GM18507 (cell line): ENCODE measurements around the gene HDDC3.

ENCODE experiments used
- DNase-seq: peaks from one replicate; pipeline ENCODE4 v3.0.0; 2011; ENCODE audit warnings: low read depth; ENCODE audit not compliant: insufficient read length; ENCODE audit errors: extremely low spot score
- FAIRE-seq: peaks from 2 replicates; lab custom pipeline; 2011; peaks lifted over from hg19 to GRCh38; lab: Jason Lieb, UNC

HDDC3 gene, protein sequence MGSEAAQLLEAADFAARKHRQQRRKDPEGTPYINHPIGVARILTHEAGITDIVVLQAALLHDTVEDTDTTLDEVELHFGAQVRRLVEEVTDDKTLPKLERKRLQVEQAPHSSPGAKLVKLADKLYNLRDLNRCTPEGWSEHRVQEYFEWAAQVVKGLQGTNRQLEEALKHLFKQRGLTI

DNA sequence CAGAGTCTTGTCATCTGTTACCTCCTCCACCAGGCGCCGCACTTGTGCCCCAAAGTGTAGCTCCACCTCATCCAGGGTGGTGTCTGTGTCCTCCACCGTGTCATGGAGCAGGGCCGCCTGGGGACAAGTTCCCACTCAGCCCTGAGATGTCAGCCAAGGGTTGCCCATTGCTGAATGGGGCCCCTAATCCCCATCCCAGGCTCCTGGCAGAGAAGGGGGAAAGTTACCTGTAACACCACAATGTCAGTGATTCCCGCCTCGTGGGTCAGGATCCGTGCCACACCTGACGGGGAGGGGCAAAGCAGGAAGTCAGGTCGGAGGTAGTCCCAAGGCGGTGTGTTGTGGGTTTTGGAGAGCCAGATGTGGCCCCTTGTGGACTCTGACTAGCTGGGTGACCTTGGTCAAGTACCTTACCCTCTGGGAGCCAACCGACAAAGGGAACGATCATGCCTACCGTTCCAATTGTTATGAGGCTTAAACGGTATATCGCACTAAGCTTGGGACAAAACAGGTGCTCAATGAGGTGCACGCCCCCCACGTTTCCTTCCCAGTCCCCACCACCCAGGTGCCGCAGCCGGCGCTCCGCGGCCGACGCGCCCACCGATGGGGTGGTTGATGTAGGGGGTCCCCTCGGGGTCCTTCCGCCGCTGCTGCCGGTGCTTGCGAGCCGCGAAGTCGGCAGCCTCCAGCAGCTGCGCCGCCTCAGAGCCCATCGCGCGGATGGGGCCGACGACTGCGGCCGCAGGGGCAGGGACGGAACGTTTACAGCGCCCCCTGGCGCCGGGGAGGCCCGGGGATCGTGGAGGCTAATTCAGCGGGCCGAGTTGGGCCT lies at the start of gene HDDC3:
TSS of gene HDDC3 (minus strand) at position 722 of the 832 bp plus-strand sequence. CDS start at position 713, 9 bp downstream.
- FAIRE-seq: peak; percentile 52
- DNase-seq: peak; percentile 72

DNA sequence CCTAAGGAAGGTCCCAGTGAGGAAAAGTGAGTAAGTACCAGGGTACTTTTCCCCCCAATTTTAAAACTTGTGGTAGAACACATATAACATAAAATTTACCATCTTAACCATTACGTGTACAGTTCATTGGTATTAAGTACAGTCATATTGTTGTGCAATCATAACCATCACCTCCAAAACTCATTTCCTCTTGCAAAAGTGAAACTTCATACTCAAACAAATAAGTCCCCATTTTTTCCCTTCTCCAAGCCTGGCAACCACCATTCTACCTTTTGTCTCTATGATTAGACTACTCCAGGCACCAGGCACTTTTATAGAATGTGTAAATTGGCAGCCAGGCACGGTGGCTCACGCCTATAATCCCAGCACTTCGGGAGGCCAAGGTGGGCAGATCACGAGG lies 49.8 kb upstream of the HDDC3 start:
- no peak for DNase-seq
- FAIRE-seq: no peak

DNA sequence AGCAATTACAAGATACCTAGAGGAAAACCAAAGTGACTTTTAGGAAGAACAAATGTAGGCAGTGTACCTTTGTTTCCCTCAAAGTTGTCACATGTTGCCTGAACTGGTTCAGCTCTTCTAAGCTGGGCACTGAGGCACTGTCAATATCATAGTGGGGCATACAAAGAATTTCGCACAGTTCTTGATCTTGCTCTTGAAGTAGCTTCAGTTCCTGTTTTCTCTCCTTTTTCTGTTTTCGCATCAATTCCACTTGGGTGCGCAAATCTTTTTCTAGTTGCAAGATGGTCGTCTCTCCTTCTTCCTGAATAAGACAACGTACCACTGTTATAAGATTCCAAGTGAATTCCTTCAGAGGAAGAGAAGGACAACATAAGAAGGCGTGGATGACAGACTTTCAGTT lies 49.3 kb upstream of the HDDC3 start:
- FAIRE-seq (peak; percentile 66), DNase-seq (no peak)

DNA sequence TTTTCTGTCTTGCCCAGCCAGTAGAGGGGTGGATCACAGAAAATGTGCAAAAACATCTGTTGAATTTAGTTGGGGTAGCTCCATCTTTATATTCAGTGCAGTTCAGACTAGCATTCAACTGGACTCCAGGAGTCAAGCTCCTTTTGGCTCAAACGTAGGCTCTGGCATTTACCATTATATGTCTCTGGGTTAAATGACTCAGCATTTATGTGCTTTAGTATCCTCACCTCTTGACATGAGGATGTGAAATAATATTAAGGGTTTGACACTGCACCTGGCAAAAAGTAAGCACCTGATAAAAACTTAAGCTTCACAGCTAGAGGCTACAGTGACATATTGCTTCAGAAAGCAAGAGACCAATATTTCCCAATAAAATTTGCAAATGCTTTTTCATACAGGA lies 47.2 kb upstream of the HDDC3 start:
- FAIRE-seq (no peak), DNase-seq (no peak)

DNA sequence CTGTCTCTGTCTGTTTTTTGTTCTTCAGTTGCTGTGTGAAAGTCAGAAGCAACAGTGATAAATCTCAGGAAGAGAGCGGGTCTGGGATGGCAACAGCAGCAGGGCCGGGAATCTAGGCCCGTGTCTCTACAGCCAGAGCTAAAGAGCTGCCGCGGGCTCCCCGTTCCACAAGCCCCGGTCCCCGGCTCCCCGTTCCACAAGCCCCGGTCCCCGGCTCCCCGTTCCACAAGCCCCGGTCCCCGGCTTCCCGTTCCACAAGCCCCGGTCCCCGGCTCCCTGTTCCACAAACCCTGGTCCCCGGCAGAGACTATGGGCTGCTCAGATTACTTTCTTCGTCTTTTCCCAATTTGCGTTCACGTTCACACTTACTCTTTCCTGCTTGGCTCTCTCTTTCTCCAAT lies 41.9 kb upstream of the HDDC3 start:
- FAIRE-seq (no peak), DNase-seq (no peak)

DNA sequence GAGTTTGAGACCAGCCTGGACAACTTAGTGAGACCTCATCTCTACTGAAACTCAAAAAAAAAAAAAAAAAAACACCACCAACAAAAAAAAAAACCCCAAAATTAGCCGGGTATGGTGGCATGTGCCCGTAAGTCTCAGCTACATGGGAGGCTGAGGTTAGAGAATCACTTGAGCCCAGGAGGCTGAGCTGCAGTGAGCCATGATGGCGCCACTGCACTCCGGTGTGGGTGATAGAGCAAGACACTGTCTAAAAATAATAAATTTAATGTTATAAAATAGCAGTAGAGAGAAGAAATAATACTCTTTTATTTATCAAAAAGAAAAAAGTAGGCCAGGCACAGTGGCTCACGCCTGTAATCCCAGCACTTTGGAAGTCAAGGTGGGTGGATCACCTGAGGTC lies 39.8 kb upstream of the HDDC3 start:
- no peak for FAIRE-seq
- no peak for DNase-seq

DNA sequence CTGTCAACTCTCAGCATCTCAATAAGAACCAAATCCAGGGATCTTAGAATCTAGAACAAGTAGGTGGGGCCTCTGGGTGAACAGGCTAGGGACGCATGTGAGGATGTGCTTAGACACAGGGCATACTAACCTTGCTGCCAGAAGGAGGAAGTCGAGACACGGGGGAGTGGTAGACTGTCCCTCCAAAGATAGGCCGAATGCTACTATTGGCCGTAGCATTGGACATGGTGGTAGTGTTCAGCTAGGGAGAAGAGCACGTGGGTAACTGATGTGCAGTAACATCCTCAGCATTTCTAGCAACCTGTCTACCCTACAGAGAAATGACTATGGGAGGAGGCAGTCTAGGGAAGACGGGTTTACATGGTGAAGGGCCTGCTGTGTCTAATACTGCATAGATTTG lies 37.9 kb upstream of the HDDC3 start:
- DNase-seq (no peak), FAIRE-seq (no peak)

DNA sequence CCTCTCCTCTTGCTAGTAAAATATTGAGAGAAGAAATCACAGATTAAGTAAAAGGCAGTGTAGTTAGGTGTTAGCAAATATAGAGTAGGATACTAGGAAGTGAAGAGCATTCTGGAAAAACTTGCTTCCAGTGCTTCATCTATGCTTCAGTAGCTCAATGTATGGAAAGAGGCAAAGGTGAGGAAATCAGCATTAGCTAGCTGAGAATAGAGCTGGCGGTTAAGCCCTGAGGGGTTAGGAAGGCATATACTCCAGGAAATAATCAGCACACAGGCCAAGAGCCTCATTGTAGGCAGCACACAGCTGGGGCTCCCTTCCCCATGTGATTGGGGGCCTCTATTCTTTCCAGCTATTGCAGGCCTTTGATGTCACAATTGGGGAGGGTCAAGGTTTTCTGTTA lies 36.1 kb upstream of the HDDC3 start:
- FAIRE-seq (no peak), DNase-seq (no peak)

DNA sequence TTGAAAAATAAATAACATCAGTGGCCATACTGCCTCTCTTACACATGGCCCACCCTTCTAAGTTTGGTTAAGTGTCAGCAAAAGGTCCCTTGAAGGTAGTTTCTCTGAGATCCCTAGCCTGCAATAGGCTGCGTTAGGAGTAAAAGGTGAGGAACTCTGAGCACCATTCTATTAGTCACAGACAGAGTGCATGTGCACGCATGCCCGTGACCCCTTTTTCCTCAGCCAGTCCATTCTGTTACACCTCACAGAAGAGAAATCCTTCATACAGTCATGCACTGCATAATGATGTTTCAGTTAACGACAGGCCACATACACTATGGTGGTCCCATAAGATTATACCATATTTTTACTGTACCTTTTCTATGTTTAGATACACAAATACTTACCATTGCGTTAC lies 34.9 kb upstream of the HDDC3 start:
- no peak for FAIRE-seq
- no peak for DNase-seq

DNA sequence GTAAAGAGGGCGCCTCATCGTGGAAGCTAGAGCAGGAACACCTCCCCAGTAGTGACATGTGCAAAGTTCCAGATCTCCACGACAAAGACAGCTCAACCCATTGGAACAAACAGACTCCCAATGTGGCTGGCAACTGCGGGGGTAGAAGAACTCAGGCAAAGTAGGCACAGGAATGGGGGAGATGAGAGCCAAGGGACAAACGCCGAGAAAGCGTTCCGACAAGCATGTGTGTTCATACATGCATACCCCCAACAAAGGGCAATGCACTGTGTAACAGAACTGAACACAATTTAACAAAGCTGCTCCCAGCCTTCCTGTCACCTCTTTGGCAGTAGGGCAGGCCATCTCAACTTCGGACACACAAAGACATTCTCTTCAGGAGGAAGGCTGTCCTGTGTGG lies 33.9 kb upstream of the HDDC3 start:
- no peak for DNase-seq
- FAIRE-seq: no peak

DNA sequence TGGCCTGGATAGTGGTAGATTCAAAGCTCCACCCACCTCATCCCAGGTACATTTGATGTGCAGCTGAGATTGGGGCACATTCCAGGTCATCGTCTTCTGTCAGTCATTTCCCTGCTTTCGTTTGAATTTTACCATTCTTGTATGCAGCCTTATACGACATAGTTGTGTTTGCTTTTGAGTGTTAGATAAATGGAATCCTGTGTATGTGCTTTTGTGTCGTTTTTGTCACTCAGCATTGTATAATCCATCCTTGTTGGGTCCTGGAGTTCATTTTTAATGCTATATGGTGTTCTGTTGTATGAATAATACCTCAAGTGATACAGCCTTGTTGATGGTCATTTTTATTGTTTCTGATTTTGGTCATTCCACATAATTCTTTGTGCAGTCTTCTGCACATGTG lies 29.7 kb upstream of the HDDC3 start:
- FAIRE-seq: no peak
- no peak for DNase-seq

DNA sequence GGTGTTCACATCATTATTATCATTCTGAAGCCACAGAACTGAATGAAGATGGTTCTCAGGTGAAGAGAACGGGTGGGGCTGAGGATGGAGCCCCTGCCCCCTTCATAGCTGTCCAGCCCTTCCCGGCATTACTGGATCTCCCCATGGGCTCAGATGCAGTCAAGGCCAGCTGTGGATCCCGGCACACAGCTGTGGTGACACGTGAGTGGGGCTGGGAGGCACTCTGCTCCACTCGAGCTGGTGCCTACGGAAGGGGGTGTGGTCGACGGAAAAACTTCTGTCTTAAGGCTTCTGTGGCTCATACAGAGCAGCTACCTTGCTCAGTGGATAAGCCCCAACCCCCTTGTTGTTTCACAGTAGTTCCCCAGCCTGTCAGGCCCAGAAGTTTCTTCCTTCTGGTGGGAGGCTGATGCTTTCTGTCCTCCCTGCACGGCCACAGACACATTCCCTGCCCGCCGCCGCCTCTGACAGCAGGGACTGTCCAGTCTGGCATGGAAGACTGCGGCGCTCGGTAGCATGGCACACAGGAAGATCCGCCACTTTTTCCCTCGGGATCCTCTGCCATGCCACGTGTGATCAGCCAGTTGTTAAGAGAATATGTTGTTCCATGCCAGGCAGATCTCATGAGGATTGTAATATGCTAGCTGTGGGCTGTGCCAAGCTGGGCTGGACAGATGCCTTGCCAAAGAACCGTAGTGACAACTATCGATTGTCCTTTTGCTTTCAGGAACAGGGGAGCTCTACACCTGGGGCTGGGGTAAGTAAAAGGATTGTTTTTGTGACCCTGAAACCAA lies 28.1 kb upstream of the HDDC3 start:
- FAIRE-seq: no peak
- no peak for DNase-seq

DNA sequence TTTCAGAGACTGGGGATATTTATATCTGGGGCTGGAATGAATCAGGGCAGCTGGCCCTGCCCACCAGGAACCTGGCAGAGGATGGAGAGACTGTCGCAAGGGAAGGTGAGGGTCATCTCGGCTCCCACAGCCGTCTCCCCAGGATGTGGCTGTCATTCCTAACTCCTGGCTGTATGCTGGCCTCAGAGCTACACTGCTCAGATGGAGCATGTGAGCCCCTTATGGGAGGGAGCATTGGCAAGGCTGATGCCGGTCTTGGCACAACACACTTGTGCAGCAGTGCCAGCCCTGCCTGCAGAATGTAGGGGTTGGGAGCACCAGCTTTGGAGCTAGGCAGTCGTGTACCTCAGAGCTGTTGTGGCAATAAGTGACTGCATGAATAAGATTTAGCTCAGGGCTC lies 27.5 kb upstream of the HDDC3 start:
- FAIRE-seq: no peak
- no peak for DNase-seq

DNA sequence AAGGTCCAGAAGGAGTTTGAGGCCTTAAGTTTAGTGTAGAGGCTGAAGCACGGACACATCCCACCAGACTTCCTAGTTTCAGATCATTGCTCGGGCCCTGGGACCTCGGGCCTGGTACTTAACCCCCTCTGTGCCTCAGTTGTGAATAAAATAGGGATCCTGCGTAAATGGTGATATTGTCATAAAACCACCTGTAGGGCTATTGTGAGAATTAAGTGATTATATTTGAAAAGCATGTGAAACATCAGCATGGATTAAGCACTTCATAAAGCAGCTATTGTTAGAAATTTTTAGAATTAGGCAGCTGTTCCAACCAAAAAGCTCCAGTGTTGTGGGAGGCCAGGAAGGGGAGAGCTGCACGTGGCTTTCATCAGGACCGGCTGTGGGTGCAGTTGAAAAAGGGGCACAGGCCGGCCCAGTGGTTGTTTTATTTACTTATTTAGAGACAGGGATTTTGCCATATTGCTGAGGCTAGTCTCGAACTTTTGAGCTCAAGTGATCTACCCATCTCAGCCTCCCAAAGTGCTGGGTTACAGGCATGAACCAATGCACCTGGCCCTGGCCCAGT lies 26.8 kb upstream of the HDDC3 start:
- FAIRE-seq (no peak), DNase-seq (no peak)

DNA sequence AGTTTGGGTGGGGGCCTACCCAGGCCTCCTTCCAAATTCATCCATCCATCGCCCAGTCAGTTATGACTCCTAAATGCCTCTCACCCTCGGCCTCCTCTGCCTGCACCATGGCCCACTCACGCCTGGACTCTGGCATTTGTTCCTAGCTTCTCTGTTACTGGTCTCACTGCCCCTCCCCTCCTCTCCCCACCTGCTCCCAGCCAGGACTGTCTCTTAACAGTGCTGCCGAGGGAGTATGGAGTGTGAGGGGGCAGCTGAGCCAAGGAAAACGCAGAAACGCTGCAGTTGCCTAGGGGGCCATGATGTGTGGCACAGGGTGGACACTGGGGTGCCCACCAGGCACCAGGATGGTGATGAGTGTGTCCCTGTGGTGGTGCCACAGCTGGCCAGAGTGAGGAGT lies 25.4 kb upstream of the HDDC3 start:
- no peak for DNase-seq
- no peak for FAIRE-seq

DNA sequence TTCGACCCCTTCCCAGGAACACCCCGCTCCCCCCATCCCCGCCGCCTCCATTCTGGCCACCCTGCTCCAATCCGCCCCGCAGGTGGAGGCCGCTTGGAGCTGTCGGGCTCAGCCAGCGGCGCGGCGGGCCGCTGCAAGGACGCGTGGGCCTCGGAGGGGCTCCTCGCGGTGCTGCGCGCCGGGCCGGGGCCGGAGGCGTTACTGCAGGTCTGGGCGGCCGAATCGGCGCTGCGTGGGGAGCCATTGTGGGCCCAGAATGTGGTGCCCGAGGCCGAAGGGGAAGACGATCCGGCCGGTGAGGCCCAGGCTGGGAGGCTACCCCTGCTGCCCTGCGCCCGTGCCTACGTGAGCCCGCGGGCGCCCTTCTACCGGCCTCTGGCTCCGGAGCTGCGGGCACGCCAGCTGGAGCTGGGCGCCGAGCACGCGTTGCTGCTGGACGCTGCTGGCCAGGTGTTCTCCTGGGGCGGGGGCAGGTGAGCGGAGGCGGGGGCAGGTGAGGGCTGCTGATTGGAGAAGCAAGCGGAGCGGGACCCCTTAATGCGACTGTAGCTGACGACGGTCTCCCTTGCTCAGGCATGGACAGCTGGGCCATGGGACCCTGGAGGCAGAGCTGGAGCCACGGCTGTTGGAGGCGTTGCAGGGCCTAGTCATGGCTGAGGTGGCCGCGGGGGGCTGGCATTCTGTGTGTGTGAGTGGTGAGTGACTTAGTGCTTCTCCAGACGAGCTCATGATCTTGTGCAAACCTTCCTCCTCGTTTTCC lies 24.9 kb upstream of the HDDC3 start:
- no peak for DNase-seq

DNA sequence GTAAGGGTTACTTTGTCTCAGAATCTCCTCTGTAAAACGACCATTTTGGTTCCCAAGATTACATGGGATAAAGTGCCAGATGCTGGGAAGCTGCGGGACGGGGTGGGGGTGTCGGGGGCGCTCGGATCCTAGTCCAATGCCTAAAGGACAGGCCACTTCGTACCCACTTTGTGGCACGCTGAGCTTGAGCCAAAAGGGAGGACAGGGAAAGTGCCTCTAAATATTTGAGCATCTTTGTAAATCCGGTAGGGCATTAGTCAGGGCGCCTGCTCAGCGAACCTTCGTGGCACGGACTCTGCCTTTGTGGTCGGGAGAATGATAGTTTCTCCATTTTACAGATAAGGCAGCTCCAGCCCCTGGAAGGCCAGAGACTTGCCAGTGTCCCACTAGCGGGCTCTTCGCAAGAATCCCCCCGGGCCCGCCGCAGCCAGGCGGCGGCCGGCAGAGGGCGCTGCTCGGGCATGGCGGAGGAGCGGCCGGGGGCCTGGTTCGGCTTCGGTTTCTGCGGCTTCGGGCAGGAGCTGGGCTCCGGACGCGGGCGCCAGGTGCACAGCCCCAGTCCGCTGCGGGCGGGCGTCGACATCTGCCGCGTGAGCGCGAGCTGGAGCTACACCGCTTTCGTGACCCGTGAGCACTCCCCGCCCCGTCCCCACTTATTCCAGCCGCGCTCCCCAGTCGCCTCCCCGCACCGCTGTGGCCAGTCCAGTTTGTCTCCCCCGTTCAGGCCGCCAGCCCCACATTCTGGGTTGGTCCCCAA lies 24.1 kb upstream of the HDDC3 start:
- DNase-seq (peak; percentile 74), FAIRE-seq (peak; percentile 74)

More for the DNA sequence above, 24.9 kb upstream of the HDDC3 start:
- no peak for FAIRE-seq

DNA sequence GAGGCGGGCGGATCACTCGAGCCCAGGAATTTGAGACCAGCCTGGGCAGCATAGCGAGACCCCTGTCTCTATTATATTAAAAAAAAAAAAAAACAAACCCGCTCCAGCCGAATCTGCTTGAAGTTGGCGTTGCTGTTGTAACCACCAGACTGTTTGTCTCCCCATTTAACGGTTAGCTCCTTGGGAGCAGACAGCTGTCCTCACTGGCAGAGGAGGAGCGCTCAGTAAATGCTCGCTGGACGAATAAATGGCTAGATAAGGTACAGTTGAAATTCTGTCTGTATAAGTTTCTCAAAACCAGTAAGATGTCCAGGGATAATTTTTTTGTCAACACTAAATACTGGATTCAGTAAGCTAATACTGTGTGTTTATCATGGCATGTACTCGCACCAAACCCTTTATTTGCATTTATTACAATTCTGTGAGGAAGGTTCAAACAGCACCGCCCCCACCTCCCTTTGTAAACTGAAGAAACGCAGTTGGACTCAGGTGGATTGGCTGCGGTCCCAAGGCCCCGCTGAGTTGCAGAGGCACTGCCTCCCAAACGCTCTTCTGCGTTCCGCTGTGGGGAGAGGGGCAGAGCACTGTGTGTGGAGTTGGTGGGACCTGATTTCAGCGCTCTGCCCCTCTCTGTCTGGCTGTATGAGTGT lies 23.4 kb upstream of the HDDC3 start:
- FAIRE-seq: peak; percentile 33

More for the DNA sequence above, 23.4 kb upstream of the HDDC3 start:
- DNase-seq: no peak
